GM12801 (cell line): Measurements from ENCODE around the gene NFE2L2.

Experiments used
- CTCF ChIP-seq: IDR thresholded peaks from one replicate; pipeline ENCODE4 v1.5.1; 2011; ENCODE audit warnings: control low read depth; ENCODE audit not compliant: insufficient read length; ENCODE audit errors: extremely low read depth

NFE2L2 gene

GRCh38 chr2:177188482-177189469, 75.8 kb downstream of the NFE2L2 start:
- no peak for TF ChIP-seq CTCF

GRCh38 chr2:177187631-177188312, 76.8 kb downstream of the NFE2L2 start:
- no peak for TF ChIP-seq CTCF

GRCh38 chr2:177184606-177185005, 79.9 kb downstream of the NFE2L2 start:
- no peak for TF ChIP-seq CTCF

- no peak for TF ChIP-seq CTCF
Measured at GRCh38 chr2:177183860-177184259, 80.7 kb downstream of the NFE2L2 start.
